Testis (tissue), 2 donors: Measurements from ENCODE around the gene ERVMER34-1.

Experiments
- CTCF ChIP-seq, 3 experiments: fragments of 450-650 bp in 2 of 3; fragments of 200-600 bp in 1 of 3; sonication (generic) in 1 of 3; IDR thresholded peaks; one replicate each; pipeline ENCODE4 v1.5.1; 2016 to 2019; ENCODE audit warnings: antibody characterized with exemption in 3 of 3, mild to moderate bottlenecking in 2 of 3, moderate library complexity in 1 of 3
- POLR2A ChIP-seq: fragments of 450-650 bp; IDR thresholded peaks from one replicate; pipeline ENCODE4 v1.6.1; 2017; ENCODE audit warnings: antibody characterized with exemption, mild to moderate bottlenecking, moderate library complexity

- TF ChIP-seq CTCF (IDR thresholded peaks at IDR 0.05) = no peak
- TF ChIP-seq POLR2A = no peak
These were observed 48.6 kb upstream of the ERVMER34-1 start for GRCh38 chr4:52799813-52800212.
